ENCODE measurements around the gene ABT1.

DNA sequence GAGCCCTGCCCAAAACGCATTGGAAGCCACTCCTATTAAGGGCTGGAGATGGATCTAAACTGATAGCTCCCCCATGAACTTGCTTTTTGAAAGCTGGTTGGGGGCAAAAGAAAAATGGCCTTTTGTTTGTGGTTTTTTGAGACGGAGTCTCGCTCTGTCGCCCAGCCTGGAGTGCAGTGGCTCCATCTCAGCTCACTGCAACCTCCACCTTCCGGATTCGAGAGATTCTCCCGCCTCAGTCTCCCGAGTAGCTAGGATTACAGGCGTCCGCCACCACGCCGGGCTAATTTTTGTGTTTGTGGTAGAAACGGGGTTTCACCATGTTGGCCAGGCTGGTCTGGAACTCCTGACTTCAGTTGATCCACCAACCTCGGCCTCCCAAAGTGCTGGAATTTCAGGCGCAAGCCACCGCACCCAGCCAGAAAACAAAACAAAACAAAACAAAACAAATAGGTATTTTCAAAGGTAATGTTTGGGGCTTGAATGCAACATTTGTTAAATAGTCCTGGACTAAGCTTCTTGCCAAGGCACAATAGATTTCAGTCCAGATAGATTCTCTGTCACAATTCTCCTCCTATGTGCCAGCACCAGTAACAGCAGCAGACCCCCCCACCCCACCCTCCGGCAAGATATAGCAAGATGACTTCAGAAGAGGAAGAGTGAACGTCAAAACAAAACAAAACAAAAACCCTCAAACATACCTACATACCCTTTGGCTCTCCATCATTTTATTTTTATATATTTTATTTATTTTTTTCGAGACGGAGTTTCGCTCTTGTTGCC lies 26.5 kb upstream of the ABT1 start:
- TF ChIP-seq, protein P1, sequence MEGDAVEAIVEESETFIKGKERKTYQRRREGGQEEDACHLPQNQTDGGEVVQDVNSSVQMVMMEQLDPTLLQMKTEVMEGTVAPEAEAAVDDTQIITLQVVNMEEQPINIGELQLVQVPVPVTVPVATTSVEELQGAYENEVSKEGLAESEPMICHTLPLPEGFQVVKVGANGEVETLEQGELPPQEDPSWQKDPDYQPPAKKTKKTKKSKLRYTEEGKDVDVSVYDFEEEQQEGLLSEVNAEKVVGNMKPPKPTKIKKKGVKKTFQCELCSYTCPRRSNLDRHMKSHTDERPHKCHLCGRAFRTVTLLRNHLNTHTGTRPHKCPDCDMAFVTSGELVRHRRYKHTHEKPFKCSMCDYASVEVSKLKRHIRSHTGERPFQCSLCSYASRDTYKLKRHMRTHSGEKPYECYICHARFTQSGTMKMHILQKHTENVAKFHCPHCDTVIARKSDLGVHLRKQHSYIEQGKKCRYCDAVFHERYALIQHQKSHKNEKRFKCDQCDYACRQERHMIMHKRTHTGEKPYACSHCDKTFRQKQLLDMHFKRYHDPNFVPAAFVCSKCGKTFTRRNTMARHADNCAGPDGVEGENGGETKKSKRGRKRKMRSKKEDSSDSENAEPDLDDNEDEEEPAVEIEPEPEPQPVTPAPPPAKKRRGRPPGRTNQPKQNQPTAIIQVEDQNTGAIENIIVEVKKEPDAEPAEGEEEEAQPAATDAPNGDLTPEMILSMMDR (IDR thresholded peaks at IDR 0.05; ENCODE audit: low read depth, low read length, poor library complexity, severe bottlenecking), result no peak
- no peak for TF ChIP-seq EZH2phosphoT487 (IDR thresholded peaks at IDR 0.05; ENCODE audit: borderline replicate concordance, low read length)

All from DOHH2 (cell line).